ENCODE results near the gene ZNF841.

ZNF841 gene

GRCh38 chr19:52138278-52138982 lies 42.9 kb upstream of the ZNF841 start:
- peak overlapping the region; percentile 97 for H3K4me3 ChIP-seq (ENCODE audit: low read length)
- peak; percentile 34 for DNase-seq (ENCODE audit: low read depth)
- no peak for TF ChIP-seq CTCF (IDR thresholded peaks at IDR 0.05; ENCODE audit: insufficient read depth, low read depth, low read length, missing control alignments)

- H3K4me3 ChIP-seq (ENCODE audit: low read length): no peak overlapping the region
- no peak for TF ChIP-seq CTCF (IDR thresholded peaks at IDR 0.05; ENCODE audit: insufficient read depth, low read depth, low read length, missing control alignments)
- DNase-seq (ENCODE audit: low read depth): no peak
Measured at GRCh38 chr19:52120286-52120685, 24.7 kb upstream of the ZNF841 start.

- H3K4me3 ChIP-seq (ENCODE audit: low read length): no peak overlapping the region
- TF ChIP-seq CTCF (IDR thresholded peaks at IDR 0.05; ENCODE audit: insufficient read depth, low read depth, low read length, missing control alignments): no peak
- DNase-seq (ENCODE audit: low read depth): no peak
Measured at GRCh38 chr19:52115526-52116053, 20.0 kb upstream of the ZNF841 start.

GRCh38 chr19:52114691-52115090 lies 19.1 kb upstream of the ZNF841 start:
- no peak for TF ChIP-seq CTCF (IDR thresholded peaks at IDR 0.05; ENCODE audit: insufficient read depth, low read depth, low read length, missing control alignments)
- no peak for DNase-seq (ENCODE audit: low read depth)
- H3K4me3 ChIP-seq (ENCODE audit: low read length): no peak overlapping the region

- no peak for DNase-seq (ENCODE audit: low read depth)
- TF ChIP-seq CTCF (IDR thresholded peaks at IDR 0.05; ENCODE audit: insufficient read depth, low read depth, low read length, missing control alignments): no peak
- no peak overlapping the region for H3K4me3 ChIP-seq (ENCODE audit: low read length)
Measured at GRCh38 chr19:52112624-52113023, 17.1 kb upstream of the ZNF841 start.

GRCh38 chr19:52110780-52111179 lies 15.2 kb upstream of the ZNF841 start:
- DNase-seq (ENCODE audit: low read depth): no peak
- no peak for TF ChIP-seq CTCF (IDR thresholded peaks at IDR 0.05; ENCODE audit: insufficient read depth, low read depth, low read length, missing control alignments)
- no peak overlapping the region for H3K4me3 ChIP-seq (ENCODE audit: low read length)

- no peak for DNase-seq (ENCODE audit: low read depth)
- no peak overlapping the region for H3K4me3 ChIP-seq (ENCODE audit: low read length)
- no peak for TF ChIP-seq CTCF (IDR thresholded peaks at IDR 0.05; ENCODE audit: insufficient read depth, low read depth, low read length, missing control alignments)
Measured at GRCh38 chr19:52102782-52103181, 7.2 kb upstream of the ZNF841 start.

Data from epithelial cell of esophagus (primary cell).